TTC549 (cell line): ENCODE data around the gene LY6G6D.
A peak's percentile ranks its signal among the peaks of the same experiment; 100 is the strongest.

Experiments used
- FAIRE-seq: peaks from 2 replicates; lab custom pipeline; 2012; peaks lifted over from hg19 to GRCh38; lab: Jason Lieb, UNC

LY6G6D gene

GRCh38 chr6:31715022-31715958 lies at the start of gene LY6G6D:
TSS of gene LY6G6D (plus strand) at chr6:31715348. CDS start at chr6:31715356, 8 bp downstream.
- FAIRE-seq, result no peak

- FAIRE-seq, result peak; percentile 69
Measured at GRCh38 chr6:31665501-31666336, 49.4 kb upstream of the LY6G6D start, which contains the start of gene CSNK2B. TSS of gene CSNK2B (plus strand) at chr6:31666080. CDS start at chr6:31666832, 752 bp downstream.

- FAIRE-seq, result no peak
Measured at GRCh38 chr6:31666337-31666965, 48.7 kb upstream of the LY6G6D start.

- FAIRE-seq, result no peak
Measured at GRCh38 chr6:31669676-31670075, 45.5 kb upstream of the LY6G6D start, which contains the start of gene LY6G5B. TSS of gene LY6G5B (plus strand) at chr6:31669976. CDS start at chr6:31670951, 975 bp downstream.

- no peak for FAIRE-seq
Measured at GRCh38 chr6:31676322-31676903, 38.7 kb upstream of the LY6G6D start.

- FAIRE-seq, result no peak
Measured at GRCh38 chr6:31676904-31677303, 38.2 kb upstream of the LY6G6D start.

GRCh38 chr6:31677955-31678354 lies 37.2 kb upstream of the LY6G6D start:
- FAIRE-seq, result no peak

GRCh38 chr6:31680226-31681134 lies 34.7 kb upstream of the LY6G6D start, which contains the start of gene LY6G5C:
TSS of gene LY6G5C (minus strand) at chr6:31681067. CDS start at chr6:31680373, 694 bp downstream.
- FAIRE-seq, result no peak

- FAIRE-seq, result no peak
Measured at GRCh38 chr6:31681135-31681671, 33.9 kb upstream of the LY6G6D start.

GRCh38 chr6:31683591-31683990 lies 31.6 kb upstream of the LY6G6D start:
- no peak for FAIRE-seq

- FAIRE-seq, result no peak
Measured at GRCh38 chr6:31686483-31686882, 28.7 kb upstream of the LY6G6D start.

- no peak for FAIRE-seq
Measured at GRCh38 chr6:31687321-31687720, 27.8 kb upstream of the LY6G6D start.

GRCh38 chr6:31687860-31688693 lies 27.1 kb upstream of the LY6G6D start:
- no peak for FAIRE-seq

- no peak for FAIRE-seq
Measured at GRCh38 chr6:31689249-31690110, 25.7 kb upstream of the LY6G6D start.

- FAIRE-seq, result no peak
Measured at GRCh38 chr6:31690231-31691077, 24.7 kb upstream of the LY6G6D start.

GRCh38 chr6:31691078-31691463 lies 24.1 kb upstream of the LY6G6D start:
- no peak for FAIRE-seq

GRCh38 chr6:31691564-31692108 lies 23.5 kb upstream of the LY6G6D start:
- FAIRE-seq, result no peak
